GM18870 (cell line): ENCODE measurements around the gene GALNT2.

Experiments
- ATAC-seq: cut with Tn5 transposase; IDR thresholded peaks from one replicate; pipeline ENCODE4 v1.9.1; 2021; ENCODE audit warnings: moderate library complexity; ENCODE audit not compliant: unreplicated experiment

The GALNT2 gene

DNA sequence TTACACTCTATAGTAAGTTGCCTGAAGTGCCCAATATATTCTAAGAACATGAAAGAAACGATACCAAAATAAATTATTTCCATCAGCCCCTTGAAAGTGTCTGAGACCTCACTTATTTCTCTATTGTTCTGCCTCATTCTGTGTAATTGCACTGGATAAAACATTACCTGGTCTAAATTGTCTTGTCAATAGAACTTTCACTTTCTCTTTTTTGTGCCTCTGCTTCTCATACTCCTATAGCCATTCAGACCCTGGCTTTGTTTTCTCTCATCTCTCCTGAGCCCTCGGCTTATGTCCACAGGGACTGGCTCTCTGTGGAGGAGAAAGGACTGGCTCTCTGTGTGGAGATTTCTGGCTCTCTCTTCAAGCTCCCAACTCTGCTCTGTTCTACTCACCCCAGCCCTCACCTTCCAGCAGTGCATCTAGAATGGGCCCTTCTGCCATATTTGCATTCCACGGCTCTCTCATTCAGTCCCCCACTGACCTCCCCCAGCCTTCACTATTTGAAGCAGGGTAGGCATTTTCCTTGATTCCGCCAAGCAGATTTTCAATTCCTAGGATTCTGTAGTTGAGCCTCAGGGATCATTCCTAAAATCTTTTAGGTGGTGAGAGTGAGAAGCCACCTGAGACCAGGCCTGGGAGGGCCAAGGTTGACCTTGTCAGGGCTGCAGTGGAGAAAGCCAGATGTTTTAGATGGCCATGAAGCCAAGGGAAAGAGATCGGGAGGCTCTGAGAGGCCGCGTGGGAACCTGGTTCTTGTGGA, 15.9 kb upstream of the GALNT2 start:
- ATAC-seq = no peak

DNA sequence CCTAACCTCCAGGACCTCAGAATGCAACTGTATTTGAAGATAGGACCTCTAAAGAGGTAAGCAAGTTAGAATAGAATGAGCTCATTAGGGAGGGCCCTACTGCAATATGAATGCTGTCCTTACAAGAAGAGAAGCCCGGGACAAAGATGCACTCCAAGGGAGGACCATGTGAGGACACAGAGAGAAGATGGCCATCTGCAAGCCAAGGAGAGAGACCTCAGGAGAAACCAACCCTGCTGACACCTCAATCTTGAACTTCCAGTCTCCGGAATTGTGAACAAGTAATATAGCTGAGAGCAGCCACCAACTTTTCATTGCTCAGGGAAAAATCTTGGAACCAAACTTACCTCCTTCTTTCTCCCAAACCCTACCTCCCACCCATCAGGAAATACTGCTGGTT, 15.0 kb upstream of the GALNT2 start:
- ATAC-seq = no peak

- no peak for ATAC-seq
These were observed 14.4 kb upstream of the GALNT2 start for GRCh38 chr1:230052665-230053064.

- ATAC-seq = no peak
These were observed 12.8 kb upstream of the GALNT2 start for GRCh38 chr1:230054092-230054749.

GRCh38 chr1:230056098-230056497, 10.9 kb upstream of the GALNT2 start:
- ATAC-seq = no peak

- no peak for ATAC-seq
These were observed 9.9 kb upstream of the GALNT2 start for GRCh38 chr1:230057100-230057499.

GRCh38 chr1:230057681-230058565, 9.1 kb upstream of the GALNT2 start:
- ATAC-seq = no peak

DNA sequence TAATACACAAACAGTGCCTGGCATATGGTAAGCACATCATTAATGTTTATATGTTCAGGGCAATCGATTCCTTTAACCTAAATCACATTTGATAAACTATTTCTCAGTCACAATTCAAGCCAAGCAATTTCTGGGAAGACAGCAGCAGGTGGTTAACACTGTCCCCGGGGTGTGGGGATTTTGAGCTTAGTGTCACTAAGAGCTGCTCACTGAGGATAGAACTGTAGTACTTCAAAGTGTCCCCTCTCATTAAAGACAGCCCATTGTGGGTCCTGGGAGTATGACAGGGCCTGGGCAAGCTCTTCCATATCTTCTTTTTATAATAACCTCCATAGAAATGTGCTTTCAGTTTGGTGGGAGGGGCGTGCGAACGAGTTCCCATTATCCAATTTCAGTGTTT, 8.4 kb upstream of the GALNT2 start:
- no peak for ATAC-seq

DNA sequence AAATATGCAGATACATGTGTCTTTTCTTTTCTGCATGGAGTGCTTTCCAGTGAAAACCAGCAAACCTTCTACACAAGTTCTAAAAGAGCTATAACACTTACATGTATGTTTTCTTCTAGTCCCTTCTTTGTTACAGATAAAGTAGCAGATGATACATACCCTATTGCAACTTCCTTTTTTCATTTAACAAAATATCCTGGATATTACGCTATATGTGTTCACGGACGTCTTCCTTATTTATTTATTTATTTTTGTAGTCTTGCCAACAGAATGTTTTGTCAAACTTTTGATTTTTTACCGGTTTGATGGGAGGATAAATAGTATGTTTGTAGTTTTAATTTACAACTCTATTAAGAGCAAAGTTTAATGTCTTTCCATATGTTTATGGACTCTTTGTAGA, 5.2 kb upstream of the GALNT2 start:
- ATAC-seq = no peak

- no peak for ATAC-seq
These were observed 4.5 kb upstream of the GALNT2 start for GRCh38 chr1:230062521-230062920.

GRCh38 chr1:230064283-230064682, 2.8 kb upstream of the GALNT2 start:
- no peak for ATAC-seq

GRCh38 chr1:230065161-230065560, 1.9 kb upstream of the GALNT2 start:
- no peak for ATAC-seq

- no peak for ATAC-seq
These were observed 1.5 kb upstream of the GALNT2 start for GRCh38 chr1:230065571-230065970.

- no peak for ATAC-seq
These were observed 1.0 kb upstream of the GALNT2 start for GRCh38 chr1:230066031-230066430.

GRCh38 chr1:230067419-230067870, 407 bp downstream of the GALNT2 start:
- ATAC-seq = peak; percentile 24

DNA sequence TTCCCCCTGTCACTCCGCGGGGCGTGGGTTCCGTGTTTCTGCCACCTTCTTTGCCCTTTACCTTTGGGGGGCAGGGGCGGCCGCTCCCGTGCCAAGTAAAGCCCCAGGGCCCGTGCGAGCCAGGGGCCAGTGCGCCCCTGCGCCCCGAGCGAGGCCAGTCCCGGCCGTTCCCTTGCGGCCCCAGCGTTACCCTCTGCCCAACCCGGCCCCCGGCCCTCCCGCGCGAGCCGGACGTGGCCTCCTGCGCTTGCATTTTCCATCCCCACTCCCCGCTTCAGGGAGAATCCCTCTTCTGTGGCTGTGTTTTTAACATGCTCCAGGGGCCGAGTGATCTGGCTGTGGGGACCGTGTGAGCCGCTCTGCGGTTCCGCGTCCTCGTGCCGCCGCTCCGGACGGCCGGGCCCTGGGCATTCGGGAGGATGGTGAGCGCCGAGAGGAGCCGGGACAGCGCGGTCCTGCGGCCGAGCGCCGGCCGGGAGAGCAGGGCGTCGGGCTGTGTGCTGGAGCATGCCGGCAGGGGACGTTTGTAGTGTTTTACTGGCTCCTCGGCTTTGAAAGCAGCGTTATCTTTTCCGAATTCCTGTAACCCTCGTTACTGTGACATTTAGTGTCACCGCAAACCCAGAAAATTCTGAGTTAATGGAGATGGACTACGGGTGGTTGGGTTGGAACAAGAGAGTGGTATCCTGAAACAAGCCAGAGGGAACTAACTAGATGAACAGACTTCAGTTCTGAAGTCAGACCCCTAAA, 1.0 kb downstream of the GALNT2 start:
- ATAC-seq = no peak

DNA sequence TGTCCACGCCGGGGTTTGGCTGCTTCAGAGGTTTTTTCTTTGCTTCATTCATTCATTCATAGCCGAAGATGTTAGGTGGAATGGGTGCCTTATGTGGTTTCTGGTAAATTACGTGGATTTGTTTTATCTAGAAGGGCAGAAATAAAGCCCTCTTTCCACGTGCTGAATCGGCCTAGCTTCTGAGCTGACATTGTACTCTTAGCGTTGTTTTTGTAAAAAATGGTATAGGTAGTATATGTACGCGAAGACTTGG, 1.5 kb downstream of the GALNT2 start:
- no peak for ATAC-seq

- no peak for ATAC-seq
These were observed 2.1 kb downstream of the GALNT2 start for GRCh38 chr1:230068952-230069684.

DNA sequence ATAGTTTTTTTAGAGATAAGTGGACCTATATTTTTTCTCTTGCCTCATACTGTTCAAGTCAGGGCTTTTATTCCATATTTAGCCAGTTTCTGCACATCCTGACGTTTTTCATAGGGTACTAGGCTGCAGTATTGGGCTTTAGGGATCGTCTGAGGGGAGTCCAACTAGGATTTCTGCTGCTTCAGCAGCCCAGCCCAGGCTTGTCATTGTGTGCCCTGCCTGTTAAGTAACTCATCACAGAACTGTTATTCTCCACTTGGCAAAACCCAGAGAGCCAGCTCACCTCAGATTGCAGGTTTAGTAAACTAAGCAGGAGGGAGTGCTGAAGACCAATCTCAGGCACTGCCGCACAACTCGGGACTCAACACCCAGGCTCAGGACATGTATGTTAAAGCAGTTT, 2.8 kb downstream of the GALNT2 start:
- no peak for ATAC-seq
